Measurements from ENCODE around the gene GALC.

DNA sequence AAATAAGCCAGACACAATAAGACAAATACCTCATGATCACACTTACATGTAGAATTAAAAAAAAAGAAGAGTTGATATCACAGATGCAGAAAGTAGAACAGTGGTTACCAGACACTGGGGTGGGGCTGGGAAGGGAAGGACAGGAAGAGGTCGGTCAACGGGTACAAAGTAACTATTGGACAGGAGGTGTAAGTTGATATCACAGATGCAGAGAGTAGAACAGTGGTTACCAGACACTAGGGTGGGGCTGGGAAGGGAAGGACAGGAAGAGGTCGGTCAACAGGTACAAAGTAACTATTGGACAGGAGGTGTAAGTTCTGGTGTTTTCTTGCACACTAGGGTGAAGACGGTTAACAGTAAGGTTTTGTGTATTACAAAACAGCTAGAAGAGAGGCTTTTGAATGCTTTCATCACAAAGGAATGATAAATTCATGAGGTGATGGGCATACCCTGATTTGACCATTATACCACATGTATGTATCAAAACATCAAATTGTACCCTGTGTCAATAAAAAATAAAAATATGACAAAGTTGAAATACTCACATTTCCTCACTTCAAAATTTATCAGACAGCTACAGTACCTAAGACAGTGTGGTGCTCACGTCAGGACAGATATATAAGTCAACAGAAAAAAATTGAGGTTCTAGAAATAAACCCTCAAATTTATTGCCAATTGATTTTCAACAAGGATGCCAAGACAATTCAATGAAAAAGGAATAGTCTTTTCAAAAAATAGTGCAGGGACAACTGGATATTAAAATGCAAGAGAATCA lies 32.8 kb downstream of the GALC start:
- TF ChIP-seq, protein P1, sequence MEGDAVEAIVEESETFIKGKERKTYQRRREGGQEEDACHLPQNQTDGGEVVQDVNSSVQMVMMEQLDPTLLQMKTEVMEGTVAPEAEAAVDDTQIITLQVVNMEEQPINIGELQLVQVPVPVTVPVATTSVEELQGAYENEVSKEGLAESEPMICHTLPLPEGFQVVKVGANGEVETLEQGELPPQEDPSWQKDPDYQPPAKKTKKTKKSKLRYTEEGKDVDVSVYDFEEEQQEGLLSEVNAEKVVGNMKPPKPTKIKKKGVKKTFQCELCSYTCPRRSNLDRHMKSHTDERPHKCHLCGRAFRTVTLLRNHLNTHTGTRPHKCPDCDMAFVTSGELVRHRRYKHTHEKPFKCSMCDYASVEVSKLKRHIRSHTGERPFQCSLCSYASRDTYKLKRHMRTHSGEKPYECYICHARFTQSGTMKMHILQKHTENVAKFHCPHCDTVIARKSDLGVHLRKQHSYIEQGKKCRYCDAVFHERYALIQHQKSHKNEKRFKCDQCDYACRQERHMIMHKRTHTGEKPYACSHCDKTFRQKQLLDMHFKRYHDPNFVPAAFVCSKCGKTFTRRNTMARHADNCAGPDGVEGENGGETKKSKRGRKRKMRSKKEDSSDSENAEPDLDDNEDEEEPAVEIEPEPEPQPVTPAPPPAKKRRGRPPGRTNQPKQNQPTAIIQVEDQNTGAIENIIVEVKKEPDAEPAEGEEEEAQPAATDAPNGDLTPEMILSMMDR (IDR thresholded peaks at IDR 0.05) = no peak
- no peak for TF ChIP-seq POLR2A (IDR thresholded peaks at IDR 0.05)
